CD4-positive, alpha-beta T cell treated with Interferon gamma for 1 hour (primary cell): Measurements from ENCODE around the gene CISH.

Experiments
- DNase-seq: peaks from one replicate; pipeline ENCODE4 v3.0.0-alpha.2; 2020

CISH gene

DNA sequence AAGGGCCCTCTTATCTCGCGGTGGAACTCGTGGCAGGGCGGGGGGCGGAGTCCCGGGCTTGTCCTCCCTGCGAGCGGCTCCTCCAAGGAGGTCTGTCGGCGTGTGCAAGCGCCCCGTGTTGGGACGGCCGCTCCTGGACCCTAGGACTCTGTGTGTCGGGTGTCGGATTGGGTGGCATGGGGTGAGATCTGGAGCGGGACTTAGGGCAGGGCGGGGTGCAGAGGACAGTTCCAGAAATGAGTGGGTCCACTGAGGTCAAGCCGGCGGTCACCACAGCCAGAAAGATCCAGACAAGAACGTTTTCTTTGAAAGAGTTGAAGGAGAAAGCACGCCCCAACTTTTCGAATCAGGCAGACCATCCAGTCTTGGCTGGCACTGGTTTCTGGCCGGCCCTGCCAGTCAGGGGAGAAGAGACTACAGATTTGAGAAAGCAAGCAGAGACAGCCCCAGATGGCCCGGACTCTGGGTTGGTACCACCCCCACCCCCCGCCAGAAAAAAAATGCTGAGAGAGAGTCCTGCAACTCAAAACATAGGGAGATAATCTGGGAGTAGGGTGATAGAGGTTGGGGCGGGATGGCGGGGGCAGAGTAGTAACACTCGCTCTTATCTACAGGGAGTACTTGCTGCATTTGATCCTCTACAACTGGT, 784 bp upstream of the CISH start:
- no peak for DNase-seq

DNA sequence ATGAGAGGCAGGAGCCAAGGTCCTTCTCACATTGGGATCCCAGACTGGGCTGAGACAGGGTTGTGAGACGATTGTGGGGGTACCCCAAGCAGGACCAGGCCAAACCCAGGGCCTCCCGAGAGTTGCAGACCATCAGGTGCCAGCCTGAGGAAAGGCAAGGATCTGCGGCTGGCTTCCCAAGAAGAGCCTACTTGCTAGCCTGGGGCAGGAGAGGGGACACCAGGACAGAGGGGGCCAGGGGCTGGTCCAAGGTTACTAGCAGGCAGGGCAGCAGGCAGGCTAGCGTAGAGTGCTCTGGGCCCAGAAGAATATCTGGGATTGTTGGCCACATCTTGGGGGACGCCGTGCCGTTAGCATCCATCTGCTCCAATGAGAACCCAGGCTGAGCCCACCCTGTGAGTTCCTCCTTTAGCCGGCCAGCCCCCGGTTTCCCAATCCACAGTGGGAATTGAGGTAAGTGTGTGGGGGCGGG, 546 bp downstream of the CISH start:
- DNase-seq = no peak

DNA sequence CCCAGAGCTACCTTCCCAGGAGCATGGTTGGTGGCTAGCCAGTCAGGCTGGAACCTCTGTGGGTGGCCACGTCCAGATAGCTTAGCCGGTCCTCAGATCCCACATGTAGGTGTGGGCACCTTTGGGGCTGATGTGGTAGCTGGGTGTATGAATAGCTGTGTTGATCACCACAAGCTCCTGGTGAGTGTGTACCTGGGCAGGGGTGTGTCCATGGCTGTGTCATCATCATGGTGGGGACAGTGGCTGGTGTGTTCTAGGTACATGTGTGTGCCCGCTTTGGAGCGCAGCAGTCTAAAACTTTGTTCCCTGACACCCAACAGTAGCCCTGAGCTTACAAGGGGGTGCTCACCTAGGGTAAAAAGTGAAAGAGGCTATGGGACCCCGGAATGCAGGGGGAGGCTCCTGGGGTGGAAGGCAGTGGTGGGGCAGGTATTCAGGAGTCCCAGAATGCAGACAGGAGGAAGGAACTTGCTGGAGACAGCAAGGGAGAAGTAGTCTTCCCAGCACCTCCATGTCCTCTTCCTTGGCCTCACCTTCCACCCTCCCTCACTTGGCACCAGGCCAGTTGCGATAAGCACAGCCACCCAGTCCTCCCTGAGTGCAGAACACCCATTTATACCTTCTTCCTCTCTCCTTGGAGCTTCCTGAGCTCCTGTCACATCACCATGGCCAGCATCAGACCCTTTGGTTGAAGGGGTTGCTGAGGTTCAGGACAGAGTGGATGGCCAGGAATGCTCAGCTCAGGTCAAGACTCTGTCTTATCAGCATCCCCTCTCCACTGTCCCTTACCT, 1.2 kb downstream of the CISH start:
- DNase-seq = no peak

DNA sequence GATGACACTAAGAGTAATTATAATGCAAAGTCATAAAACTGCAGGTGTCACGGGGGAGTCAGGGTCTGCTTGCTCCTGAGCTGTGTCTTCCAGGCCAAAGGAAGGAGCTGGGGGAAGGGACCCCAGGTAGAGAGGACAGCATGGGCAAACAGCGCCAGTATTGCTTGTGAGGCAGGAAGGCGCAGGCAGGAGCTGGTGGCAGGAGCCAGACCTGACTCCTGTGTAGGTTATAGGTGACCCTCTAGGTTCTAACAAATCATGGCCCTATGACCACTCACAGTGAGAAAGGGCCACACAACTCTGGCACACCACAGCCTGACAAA, 1.9 kb downstream of the CISH start:
- no peak for DNase-seq

DNA sequence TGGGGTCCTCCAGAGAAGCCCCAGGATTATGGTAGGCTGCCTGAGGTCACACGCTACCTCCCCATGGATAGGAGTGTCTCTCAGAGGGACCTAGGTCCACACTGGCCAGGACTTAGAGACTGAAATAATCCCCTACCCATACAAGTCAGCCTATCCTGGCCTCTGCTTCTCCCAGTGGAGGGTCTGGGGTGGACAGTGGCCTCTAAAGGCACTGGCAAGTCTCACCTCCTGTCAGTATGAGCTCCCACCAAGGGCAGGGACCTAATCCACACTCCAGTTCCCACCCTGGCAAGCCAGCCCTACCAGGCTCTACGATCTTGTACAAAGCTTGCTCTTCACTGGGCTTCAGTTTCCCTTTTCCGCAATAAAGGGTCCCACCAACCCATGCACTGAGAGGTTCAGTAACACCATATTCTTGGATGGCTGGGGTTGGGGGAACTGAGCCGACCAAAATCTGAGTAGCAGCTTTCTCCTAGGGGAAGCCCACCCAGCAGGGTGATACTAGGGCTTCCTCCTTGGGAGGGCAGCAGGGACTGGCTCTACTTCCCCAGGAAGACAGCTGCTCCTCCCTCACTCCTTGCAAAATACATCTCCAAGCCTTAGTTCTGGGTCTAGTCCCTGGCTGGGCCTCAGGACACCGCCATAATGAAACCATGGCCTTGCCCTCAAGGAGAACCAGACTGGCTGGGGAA, 2.4 kb downstream of the CISH start:
- DNase-seq = no peak

DNA sequence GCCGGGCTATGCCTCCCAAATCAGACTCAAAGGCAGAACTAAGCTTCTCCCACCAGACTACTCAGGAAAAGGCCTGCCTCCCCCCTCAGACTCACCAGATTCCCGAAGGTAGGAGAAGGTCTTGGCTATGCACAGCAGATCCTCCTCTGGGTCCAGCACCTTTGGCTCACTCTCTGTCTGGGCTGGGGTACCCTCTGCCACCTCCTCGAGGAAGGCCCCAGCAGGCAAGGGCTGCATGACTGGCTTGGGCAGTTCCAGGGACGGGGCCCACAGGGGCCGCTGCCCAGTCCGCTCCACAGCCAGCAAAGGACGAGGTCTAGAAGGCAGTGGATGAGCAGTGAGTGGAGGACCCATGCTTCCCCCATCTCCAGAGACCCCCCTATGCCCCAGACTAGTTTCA, 3.3 kb downstream of the CISH start:
- DNase-seq = no peak

DNA sequence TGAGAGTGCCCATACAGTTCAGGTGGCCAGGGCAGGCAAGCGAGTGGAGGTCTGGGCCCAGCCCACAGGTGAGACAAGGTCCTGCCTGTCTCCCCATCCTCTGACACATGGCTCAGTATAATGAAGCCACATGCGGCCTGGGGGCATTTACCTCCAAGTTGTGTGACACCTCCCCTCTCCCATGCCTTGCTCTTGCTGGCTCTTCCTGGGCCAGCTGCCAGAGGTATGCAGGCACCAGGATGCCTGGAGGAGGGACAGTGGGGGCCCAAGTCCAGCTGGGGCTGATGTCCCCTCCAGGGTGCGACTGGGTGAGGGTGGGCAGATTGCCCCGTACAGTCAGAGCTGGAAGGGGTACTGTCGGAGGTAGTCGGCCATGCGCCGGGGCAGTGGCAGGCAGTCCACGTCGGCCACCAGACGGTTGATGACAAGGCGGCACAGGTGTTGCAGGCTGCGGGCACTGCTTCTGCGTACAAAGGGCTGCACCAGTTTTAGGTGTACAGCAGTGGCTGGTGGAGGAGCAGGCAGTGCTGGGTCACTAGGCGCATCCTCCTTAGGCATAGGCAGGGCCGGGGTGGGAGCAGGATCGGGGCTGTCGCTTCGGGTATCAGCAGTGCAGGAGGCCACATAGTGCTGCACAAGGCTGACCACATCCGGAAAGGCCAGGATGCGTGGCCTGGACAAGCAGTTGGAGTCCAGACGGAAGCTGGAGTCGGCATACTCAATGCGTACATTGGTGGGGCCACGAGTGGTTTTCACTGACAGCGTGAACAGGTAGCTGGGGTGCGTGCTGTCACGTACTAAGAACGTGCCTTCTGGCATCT, 4.1 kb downstream of the CISH start:
- no peak for DNase-seq

DNA sequence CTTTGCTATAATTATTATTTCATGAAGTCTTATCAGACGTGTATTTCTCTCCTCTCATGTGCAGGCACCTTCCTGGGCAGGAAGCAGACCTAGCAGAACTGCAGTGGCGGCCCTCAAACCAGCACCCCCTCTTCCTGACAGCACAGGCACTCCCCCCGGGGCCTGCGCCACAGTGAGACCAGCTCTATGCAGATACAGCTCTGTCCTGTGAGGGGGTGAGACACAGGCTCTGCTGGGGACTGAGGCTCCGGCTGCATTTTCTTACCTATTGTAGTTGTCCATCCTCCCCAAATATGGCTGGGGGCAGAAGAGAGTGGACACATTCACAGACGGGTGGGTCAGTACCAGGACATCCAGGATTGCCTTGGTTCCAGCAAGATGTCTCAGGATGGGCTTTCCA, 5.0 kb downstream of the CISH start:
- DNase-seq = no peak

DNA sequence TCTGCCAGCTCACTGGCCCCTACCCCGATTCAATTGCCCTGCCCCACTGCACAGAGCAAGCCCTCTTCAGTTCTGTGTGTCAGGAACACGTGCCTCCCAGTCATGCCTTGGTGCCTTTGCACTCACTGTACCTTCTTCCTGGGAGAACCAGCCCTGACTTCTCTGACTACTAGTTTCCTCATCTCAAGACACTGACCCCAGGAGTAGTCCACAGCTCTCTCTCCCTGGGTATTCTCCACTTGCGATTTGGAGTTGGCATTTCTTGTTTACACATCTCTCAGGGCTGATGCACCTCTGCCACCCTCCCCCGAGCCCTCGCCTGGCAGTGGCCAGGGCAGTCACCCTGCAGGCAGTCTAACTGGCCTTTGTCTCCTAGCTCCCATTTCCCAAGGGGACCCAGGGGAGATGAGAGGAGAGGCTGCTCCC, 5.7 kb downstream of the CISH start:
- DNase-seq = no peak

DNA sequence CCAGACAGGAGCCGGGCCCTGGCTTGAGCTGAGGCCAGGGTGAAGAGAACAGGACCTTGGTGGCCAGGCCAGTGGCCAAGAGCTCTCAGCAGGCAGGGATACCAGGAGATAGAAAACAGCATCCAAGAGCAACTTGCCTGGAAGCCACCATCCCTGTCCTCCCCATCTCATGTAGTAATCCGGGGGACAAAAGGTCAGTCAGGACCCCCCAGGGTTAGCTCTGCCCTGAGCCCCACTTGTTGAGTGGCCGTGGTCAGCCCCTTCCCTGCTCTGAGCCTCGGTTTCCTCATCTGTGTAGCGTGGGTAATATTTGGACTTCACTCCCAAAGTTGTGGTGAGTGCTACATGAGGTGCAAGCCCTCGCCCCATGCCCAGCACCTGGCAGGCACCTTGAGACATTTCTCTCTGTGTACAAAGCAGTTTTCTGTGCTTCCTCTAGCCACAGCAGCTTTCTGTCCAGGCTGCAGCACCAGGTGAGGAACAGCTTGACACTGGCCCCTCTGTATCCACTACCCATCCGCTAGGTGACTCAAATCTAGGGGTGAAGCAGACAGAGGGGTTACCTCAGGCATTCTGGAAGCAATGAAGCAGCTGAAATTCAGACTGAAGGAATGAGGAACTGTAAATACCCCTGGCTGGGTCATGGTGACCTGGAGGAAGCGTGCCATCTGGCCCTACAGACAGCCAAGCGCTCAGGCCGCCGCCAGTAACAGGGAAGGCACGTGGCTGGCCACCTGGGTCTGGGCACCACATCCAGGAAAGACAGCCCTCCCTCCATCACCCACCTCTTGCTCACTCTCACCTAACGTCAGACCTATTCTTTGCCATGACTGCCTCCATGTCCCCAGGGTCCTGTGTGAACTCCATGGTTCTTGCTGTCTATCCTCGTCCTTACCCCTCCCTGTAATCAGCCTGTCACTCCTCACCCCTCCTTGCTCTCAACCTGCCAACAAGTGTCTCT, 6.7 kb downstream of the CISH start:
- peak; percentile 45 for DNase-seq

DNA sequence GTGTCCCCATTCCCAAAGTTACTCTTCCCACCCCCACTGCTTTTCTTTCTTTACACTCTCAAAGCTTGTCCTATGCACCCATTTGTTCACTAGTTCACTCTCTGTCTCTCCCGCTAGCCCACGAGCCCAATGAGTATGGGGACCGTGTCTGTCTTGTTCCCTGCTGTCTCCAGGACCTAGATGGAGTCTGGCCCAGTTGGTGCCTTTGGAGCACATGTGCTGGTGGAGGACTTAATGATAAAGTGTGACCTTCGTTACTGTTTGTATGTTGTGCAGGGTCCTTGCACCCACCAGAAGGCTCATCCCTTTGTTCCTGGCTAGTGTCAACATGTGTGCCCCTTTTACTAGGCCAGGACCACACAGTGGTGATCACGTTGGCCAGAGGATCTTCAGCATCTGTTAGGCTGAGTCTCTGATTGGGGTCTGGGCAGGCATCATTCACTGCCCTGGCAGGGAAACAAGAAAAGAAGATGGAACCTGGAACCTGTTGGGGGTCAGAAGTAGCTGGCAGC, 7.4 kb downstream of the CISH start:
- DNase-seq = no peak

DNA sequence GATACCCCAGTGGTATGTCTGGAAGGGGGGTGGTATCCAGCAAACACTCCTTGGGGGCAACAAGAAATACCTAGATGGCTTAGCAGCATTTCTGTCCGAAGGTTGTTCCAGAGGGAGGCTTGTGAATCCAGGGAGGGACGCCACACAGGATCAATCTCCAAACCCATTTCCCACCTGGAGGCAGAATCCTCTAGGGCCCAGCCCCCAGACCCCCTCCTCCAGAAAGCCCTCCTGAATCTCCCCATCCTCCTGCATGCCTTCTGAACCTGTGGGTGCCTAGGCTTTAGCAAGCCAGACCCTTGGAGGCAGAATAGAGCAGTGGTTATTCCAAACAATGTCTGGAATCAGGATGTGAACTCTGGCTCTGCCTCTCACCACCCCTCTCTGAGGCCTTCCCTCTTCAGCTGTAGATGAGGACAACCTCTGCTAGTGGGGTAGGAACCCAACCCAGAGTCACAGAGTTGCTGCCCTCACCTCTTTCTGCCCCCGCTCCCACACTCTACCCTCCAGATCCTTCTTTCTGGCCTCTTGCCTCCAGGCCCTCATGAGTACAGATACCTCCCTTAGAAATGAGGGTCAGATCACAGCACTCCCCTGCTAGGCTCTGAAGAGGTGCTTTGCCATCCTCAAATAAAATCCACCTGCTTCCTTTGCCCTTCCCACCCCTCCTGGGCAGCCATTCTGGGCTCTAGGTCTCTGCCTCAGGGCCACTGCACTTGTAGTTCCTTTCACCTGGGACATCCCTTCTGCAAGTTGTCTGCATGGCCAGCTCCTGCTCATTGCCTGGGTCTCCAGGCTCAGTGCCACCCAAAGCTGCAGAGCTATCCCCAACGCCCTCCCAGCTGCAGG, 8.1 kb downstream of the CISH start:
- no peak for DNase-seq

DNA sequence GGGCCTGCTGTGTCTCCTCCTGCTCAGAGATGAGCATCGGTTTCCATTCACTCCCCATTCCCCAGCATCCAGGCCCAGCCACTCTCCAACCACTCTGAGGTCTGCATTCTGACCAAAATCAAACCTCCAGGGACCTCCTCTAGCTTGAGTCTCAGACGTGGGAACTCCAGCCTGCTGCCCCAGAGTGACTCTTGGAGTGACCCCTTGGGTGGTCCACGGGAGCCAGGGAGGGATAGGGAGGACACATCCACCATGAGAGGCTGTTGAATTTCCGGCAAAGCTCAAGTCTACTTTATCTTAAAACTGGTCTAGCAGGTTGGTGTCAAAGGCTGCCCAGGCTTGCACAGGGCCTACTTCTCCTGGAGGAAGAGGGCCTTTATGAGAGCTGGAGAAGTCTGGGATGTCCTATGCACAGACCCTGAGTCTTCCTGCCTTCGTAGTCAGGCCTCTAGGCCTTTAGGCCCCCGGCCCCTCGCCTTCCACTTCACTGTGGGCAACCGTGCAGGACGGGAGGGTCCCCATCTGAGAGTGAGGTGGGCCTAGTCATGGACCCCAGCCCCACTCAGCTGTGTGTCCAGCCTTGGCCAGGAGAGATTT, 8.9 kb downstream of the CISH start:
- no peak for DNase-seq

DNA sequence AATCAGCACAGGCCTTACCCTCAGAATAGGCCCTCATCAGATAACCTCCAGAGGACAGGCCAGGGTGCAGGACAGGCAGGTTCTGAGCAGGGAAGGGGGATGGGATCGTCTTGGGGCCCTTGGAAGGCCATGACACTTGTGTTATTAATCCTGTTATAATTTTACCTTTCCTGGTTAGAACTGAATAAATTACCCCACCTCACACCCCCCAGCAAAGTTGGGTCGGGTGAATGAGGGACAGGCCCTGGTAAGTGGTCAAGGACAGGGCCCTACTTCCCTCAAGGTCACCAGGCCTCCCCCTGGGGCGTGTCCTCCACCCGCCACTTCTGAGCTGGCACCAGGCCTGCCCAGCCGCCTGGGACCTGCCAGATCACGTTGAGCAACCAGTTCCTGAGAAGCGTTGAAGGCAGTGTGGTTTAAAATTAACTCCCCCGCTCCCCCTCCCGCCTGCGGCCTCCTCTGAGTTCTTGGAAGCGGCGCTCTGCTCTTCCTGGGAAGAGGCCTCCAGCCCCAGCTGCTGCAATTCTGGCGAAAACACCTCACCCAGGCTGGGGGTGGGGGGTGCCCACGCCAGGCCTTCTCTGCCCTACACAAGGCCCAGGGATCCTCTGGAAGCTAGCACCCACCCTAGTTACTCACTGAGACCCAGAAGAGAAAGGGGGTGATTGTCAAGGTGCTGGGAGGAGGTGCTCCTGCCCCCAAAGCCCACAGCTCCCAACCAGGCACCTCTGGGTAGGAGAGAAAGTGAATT, 10.6 kb downstream of the CISH start:
- DNase-seq = peak; percentile 82

DNA sequence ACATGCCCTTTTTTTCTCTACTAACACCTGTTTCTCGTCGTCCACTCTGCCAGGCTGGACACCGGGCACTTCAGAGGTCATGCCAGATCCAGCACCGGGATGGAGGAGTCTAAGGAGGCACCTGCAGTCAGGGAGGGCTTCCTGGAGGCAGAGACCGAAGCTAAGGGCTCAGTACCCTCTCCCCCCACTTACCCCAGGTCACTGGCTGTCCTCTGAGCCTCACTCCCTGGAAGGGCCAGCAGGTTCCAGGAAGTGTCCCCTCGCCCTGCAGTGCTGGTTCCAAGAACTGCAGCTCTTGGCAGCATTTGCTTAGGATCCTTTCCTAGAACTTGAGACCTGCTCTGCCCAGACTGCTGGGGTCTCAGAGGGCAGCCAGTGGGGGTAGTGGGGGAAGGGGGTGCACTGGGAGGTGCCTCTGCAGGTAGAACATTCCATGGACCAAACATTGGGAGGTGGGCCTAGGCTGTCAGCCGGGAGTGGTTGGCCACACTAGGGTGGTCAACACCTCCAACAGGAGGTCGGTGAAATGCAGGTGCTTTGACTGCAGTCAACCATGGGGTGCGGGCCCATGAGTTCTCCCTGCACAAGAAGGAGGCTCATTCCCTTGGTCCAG, 11.3 kb downstream of the CISH start:
- DNase-seq = no peak

DNA sequence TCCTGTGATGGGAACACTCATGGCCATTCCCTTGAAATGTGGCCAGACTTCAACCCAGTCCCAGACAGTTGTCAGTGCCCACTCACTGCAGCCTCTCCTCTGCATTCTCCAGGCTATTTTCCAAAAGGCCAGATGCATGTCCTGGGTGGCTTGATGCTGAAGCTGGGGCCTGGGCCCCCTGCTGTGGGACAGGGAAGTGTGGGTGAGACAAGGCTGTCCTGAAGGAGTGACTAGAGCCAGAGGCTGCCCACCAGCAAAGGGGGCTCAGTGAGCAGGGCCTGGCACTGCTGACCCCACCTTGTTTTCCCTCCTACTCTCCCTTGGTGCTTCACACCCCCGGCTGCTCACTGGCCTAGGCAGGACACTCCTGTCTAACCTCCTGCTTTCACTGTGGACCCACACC, 11.9 kb downstream of the CISH start:
- no peak for DNase-seq

DNA sequence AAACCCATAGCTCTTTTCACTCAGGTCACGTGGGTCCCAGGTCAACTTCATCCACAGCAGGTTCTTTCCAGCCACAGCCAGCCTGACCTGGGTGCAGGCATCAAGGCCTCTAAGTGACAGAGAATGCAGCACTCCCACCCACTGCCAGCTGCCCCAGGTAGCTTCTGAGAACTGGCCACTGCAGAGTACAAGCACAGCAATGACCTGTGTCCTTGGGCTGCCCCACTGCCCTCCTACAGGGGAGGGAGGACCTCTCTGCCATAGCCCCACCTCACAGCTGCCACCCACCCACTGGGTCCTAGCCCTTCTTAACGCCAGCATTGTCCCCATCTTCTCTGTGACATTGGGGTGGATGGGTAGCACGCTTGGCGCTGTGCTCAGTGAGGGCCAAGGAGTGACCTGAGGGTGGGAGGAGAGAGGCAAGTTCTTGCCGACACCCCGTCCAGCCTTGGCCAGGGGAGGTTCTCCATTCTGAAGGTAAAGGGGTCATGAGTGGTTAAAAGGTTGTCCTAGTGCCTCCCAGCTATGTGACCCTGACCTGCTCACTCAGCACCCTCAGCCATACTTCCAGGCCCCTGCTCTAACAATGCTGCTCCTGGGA, 12.4 kb downstream of the CISH start:
- no peak for DNase-seq

DNA sequence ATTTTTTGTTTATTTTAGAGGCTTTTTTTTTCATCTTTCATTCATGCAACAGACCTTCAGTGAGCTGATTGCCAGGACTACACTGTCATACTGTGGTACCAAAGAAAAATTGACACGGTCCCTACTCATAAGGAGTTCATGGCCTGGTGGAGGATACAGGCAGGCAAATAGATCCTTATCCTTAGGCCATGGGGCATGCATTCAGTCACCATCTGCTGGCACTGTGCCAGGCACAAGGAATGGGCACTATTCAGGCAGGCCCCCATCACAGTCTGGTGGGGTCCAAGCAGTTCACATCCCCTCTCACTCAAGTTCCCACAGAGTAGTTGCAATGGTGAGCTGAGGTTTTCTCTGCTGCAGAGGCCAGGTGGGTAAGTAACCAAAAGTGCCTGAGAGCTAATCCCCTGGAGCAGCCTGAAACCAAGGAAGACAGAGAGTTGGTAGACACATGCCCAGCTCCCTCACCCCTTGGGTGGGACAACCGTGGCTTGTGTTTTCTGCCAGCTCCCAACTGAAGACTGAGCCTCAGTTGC, 17.3 kb downstream of the CISH start:
- no peak for DNase-seq
